Measurements from ENCODE around the gene PERM1.

DNA sequence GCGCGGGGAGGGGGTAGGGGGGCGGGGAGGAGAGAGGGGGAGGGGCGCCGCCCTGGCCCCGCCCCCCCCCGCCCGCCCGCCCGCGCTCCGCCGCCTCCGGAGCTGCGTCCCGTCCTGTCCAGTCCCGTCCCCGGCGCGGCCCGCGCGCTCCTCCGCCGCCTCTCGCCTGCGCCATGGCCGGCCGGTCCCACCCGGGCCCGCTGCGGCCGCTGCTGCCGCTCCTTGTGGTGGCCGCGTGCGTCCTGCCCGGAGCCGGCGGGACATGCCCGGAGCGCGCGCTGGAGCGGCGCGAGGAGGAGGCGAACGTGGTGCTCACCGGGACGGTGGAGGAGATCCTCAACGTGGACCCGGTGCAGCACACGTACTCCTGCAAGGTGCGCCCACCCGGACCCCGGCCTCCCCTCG lies 38.1 kb upstream of the PERM1 start, which contains the start of gene AGRN:
- TF ChIP-seq POLR2AphosphoS5 (IDR thresholded peaks at IDR 0.05) = no peak
- TF ChIP-seq, protein P1, sequence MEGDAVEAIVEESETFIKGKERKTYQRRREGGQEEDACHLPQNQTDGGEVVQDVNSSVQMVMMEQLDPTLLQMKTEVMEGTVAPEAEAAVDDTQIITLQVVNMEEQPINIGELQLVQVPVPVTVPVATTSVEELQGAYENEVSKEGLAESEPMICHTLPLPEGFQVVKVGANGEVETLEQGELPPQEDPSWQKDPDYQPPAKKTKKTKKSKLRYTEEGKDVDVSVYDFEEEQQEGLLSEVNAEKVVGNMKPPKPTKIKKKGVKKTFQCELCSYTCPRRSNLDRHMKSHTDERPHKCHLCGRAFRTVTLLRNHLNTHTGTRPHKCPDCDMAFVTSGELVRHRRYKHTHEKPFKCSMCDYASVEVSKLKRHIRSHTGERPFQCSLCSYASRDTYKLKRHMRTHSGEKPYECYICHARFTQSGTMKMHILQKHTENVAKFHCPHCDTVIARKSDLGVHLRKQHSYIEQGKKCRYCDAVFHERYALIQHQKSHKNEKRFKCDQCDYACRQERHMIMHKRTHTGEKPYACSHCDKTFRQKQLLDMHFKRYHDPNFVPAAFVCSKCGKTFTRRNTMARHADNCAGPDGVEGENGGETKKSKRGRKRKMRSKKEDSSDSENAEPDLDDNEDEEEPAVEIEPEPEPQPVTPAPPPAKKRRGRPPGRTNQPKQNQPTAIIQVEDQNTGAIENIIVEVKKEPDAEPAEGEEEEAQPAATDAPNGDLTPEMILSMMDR (IDR thresholded peaks at IDR 0.05) = no peak
- no peak for TF ChIP-seq POLR2A (IDR thresholded peaks at IDR 0.05)

Data from breast epithelium (tissue), 3 donors.